Chondrocyte (in vitro differentiated cells): ENCODE data around the gene WNT10A. TPM values are rescaled to one million over a fixed set of nuclear protein-coding genes. Genes with fewer than 3 reads are reported as not detected.
A peak's percentile ranks its signal among the peaks of the same experiment; 100 is the strongest.

ENCODE experiments used
- DNase-seq: peaks from one replicate; pipeline ENCODE4 v3.0.0; 2021; ENCODE audit warnings: mixed read lengths, low spot score
- H3K27ac Mint-ChIP-seq: one replicate; pipeline ENCODE4 v1.8.0; 2021; ENCODE audit warnings: mild to moderate bottlenecking, moderate library complexity, mixed read lengths; ENCODE audit not compliant: unreplicated experiment
- H3K27me3 Mint-ChIP-seq: 2 replicates; pipeline ENCODE4 v1.8.0; 2021; ENCODE audit warnings: low read depth, mixed read lengths
- H3K36me3 Mint-ChIP-seq: 2 replicates; pipeline ENCODE4 v1.8.0; 2021; ENCODE audit warnings: low read depth, mixed read lengths
- H3K4me1 Mint-ChIP-seq: 2 replicates; pipeline ENCODE4 v1.8.0; 2021; ENCODE audit warnings: low read depth, mild to moderate bottlenecking, mixed read lengths
- H3K4me3 Mint-ChIP-seq: one replicate; pipeline ENCODE4 v1.8.0; 2021; ENCODE audit warnings: mild to moderate bottlenecking, moderate library complexity, mixed read lengths; ENCODE audit not compliant: unreplicated experiment
- H3K9me3 Mint-ChIP-seq: 2 replicates; pipeline ENCODE4 v1.8.0; 2021; ENCODE audit warnings: low read depth, mixed read lengths
- CTCF ChIP-seq: fragments of 200-600 bp; sonication (generic); IDR thresholded peaks from 2 replicates; pipeline ENCODE4 v1.5.0; 2021; ENCODE audit warnings: antibody characterized with exemption, mild to moderate bottlenecking, moderate library complexity
- total RNA-seq: library from RNA; stranded (reverse); gene quantifications from 3 replicates; pipeline ENCODE4 v1.2.1, GENCODE V29; 2021

The WNT10A gene
- total RNA-seq, 1 donor from 2014 or later, result not detected

GRCh38 chr2:218875692-218876246 is 4.9 kb upstream of the WNT10A start:
- no peaks in the 10 kb centered on the region for H3K36me3 Mint-ChIP-seq
- peaks cover 62% of the 10 kb centered on the region for H3K27me3 Mint-ChIP-seq
- H3K4me3 Mint-ChIP-seq, result no peak overlapping the region
- peaks cover 10% of the 10 kb centered on the region for H3K4me1 Mint-ChIP-seq
- H3K9me3 Mint-ChIP-seq, result no peaks in the 10 kb centered on the region
- no peak overlapping the region for H3K27ac Mint-ChIP-seq
- TF ChIP-seq CTCF, result no peak
- no peak for DNase-seq

DNA sequence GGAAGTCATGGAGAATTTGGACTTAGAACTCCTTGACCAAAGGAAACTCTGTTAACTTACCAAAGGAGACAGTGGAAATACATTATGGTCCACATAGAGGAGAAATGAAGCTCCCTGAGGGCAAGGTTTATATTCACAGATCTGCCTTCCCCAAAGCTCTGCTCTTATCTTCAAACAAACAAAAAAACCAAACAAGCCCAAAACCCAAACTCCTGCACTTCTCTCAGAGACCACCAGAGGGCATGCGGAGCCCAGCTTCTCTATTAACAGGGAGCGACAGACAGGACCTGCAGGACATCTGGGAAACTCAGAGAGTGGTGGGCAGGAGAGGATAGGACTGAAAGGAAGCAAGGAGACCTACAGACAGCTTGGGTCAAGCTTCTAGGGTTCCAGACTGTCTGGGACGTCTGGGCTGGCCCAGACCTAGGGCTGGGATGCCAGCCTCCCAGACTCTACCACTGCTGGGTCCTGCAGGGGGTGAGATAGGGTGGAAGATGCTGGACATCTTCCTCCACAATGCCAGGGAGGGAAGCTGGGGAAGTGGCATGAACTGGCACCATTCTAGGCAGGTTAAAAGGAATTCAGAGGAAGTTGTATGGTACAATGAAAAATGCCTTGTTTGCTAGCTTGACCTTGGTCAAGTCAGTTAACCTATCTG is 4.0 kb upstream of the WNT10A start:
- TF ChIP-seq CTCF, result peak; percentile 95
- Mint-ChIP-seq H3K36me3 (no peaks in the 10 kb centered on the region), H3K27me3 (peaks cover 69% of the 10 kb centered on the region), H3K27ac (no peak overlapping the region), H3K4me3 (no peak overlapping the region), H3K9me3 (no peaks in the 10 kb centered on the region), H3K4me1 (peaks cover 12% of the 10 kb centered on the region)
- peak; percentile 29 for DNase-seq

DNA sequence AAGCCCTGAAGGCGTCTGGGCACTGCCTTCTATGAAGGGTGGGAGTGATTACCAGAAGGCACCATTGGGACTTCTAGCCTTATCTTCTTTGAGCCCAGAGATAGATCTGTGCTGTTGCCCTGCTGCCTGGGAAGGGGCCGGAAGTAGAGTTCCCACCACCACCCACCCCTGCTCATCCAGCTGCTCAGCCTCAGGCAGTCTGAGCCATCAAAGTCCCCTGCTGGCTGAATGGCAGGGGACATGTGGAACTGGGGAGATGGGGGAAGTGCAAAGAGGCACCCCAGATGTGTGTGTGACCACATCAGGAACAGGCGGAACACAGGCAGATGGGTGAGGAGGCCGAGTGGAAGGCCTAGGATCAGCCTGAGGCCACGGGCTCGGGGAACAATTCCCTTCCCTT is 3.3 kb upstream of the WNT10A start:
- peaks cover 12% of the 10 kb centered on the region for H3K4me1 Mint-ChIP-seq
- no peaks in the 10 kb centered on the region for H3K36me3 Mint-ChIP-seq
- no peak for TF ChIP-seq CTCF
- peak; percentile 30 for DNase-seq
- H3K9me3 Mint-ChIP-seq, result no peaks in the 10 kb centered on the region
- no peak overlapping the region for H3K4me3 Mint-ChIP-seq
- H3K27me3 Mint-ChIP-seq, result peaks cover 69% of the 10 kb centered on the region
- no peak overlapping the region for H3K27ac Mint-ChIP-seq

DNA sequence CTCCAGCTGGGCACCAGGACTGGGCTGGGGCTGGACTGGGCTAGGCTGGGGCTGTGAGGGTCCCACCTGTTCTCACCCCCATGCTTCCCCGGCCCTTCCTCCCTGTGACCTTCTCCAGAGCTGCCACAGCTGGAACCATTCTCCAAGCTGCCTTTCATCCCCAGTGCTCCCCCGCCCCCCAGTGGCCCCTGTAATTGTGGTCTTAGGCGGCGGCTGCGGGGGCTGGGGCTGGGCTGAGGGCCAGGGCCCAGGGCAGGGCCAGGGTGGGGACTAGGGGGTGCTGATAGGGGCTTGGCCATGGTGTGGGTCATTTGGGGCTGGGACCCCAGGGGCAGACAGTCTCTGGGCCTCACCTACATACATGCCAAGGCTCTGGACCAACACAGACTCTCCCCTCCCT is 2.8 kb upstream of the WNT10A start:
- Mint-ChIP-seq H3K4me3 (no peak overlapping the region), H3K27ac (no peak overlapping the region), H3K36me3 (peaks cover 1% of the 10 kb centered on the region)

GRCh38 chr2:218878486-218878885 is 2.2 kb upstream of the WNT10A start:
- Mint-ChIP-seq H3K9me3 (no peaks in the 10 kb centered on the region), H3K4me3 (no peak overlapping the region), H3K4me1 (peaks cover 6% of the 10 kb centered on the region), H3K27me3 (peaks cover 69% of the 10 kb centered on the region), H3K36me3 (peaks cover 1% of the 10 kb centered on the region), H3K27ac (no peak overlapping the region)
- DNase-seq, result peak; percentile 15
- no peak for TF ChIP-seq CTCF

More for the DNA sequence above, 2.8 kb upstream of the WNT10A start:
- DNase-seq, result peak; percentile 66
- TF ChIP-seq CTCF, result no peak
- Mint-ChIP-seq H3K9me3 (no peaks in the 10 kb centered on the region), H3K27me3 (peaks cover 70% of the 10 kb centered on the region), H3K4me1 (peaks cover 12% of the 10 kb centered on the region)
